SKM-1 treated with dmso at 0.1 percent for 144 hours (cell line): ENCODE data around the gene CENPC.
"Not testable (repeated sequence)": the region's sequence is repeated elsewhere in the genome, so short reads cannot be mapped to it uniquely, and the experiment has no call there.

ENCODE experiments used
- DNase-seq: peaks from one replicate; lab custom pipeline; 2025; ENCODE audit not compliant: unreplicated experiment; lab: John Stamatoyannopoulos, UW

CENPC gene

DNA sequence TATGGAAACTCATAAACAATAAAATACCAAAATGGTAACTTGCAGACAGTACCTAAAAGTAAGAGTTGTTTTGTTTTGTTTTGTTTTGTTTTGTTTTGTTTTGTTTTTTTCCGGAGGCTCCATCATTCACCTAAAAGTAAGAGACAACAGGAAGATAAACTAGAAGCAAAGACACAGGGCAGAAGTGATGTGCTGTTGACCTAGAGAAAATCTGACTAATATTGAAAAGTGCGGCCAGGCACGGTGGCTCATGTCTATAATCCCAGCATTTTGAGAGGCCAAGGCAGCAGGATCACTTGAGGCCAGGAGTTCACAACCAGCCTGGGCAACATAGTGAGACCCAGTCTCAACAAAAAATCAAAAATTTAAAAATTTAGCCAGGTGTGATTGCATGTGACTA lies 5.6 kb upstream of the CENPC start:
- DNase-seq, result no peak

DNA sequence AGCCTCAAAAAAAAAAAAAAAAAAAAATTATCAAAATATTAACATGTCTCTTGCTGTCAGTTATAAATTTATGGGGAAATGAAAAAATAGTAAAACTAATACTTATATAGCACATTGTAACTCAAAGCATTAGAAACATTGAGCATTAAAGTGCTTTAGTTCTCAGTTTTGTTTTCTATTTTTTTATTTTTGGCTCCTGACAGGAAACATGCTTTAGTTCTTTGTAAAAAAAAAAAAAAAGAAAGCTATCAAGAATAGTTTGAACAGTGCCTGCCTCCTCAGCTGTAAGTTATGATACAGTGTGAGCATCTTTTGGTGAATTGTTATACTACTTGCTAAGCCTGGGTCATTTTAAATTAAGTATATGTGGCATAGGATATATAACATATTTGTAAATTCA lies 5.1 kb upstream of the CENPC start:
- DNase-seq, result no peak

DNA sequence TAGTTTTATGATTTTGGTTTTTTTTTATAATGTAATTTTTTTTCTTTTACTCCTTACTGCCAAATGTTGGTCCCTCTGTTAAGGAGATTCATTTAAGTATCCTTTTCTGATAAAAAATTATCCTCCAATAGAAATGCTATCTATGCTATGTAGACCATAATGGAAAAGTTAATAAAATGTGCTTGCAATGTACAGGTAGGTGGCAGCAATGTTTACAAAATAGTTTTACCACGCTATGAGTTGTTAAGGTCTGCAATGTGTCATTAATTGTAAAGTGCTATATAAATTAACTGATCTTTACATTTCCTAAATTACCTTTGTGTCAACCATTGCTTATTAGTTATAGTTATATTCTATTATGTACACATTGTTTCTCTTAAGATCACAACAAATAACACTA lies 3.8 kb upstream of the CENPC start:
- DNase-seq, result peak; percentile 8

DNA sequence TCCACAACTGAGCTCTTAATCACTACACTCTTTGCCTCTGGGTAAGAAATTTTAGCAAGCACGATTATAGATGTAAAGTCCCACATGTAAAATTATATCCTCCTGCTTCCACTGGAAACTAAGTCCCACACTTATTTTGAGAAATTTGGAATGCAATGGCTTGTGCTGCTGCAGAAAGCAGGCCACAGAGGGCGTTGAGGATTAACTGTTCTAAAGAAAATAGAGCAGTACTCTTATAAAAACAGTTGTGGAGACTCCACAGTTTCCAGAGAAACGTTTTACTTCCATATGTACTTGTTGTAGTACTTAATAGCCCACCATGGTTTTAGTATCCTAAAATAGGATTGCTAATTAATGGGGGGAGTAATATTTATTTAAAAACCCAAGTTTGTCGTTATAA lies 1.7 kb upstream of the CENPC start:
- no peak for DNase-seq

DNA sequence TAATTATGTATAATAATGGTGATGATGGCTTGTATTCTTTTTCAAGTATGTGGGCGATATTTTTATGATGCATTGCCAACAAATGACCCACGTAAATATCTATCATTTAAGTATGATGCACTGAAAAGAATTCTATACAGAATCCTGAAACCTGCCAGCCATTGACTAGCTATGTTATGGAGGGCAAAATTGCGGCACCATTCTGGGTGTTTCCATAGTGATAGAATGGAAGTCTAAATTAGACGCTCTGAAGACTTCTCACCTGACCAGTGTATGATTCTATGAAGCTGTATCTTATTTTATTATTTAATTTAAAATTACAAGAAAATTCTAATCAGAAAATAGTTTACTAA lies 677 bp upstream of the CENPC start:
- DNase-seq, result no peak

DNA sequence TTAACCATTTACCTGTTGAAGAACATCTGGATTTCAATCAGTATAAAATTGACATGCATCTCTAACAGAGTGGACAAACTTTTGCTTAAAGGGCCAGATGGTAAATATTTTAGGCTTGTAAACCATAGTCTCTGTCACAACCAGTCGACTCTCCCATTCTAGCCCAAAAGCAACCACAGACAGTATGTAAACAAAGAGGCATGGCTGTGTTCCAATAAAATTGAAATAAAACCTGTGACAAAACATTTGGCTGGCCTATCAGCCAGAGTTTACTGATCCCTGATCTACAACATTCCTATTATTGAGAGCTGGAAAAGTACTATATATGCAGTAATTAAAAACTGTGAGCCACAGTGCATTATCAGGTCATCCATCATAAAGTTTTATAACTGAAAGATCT lies 3.2 kb downstream of the CENPC start:
- no peak for DNase-seq

DNA sequence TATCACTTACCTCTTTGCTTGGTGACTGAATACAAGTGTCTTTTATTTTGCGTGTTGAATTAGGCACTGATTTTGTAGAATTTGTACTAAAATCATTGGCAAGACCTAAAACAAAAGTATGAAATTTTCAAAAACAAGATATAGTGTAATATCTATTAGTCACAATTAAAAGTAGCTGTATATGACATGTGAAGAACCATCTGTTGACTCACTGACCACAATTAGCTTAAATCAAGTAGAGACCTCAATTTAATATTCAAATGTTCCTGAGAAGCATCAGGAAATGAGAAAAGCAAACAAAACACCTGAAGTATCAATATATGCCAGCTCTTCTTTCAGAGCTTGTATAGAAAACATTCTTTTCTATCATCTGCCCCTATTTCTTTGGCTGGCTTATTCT lies 5.5 kb downstream of the CENPC start:
- no peak for DNase-seq

DNA sequence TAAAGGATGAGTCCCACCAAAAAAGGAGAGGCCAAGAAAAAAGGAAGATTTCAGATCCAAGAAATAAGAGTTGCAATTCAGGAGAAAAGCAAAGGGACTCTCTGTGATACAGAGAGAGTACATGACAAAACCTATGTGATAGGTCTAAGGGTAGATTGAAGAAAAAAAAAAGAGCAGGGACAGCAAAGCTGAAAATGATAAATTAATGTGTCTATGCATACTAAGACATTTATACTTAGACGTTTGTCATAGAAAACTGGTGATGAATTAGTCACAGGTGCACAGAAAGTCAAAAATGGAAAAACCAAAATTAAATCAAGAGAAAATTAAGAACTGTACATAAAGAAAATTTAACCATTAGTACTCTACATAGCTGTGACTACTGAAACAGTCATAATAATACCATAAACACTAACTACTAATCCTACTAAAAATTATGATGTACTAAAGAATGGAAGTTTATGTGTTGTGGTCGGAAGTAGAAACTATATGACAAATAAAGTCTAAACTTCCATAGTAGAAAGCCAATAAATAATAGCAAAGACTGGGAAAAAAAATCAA lies 9.9 kb downstream of the CENPC start:
- no peak for DNase-seq

DNA sequence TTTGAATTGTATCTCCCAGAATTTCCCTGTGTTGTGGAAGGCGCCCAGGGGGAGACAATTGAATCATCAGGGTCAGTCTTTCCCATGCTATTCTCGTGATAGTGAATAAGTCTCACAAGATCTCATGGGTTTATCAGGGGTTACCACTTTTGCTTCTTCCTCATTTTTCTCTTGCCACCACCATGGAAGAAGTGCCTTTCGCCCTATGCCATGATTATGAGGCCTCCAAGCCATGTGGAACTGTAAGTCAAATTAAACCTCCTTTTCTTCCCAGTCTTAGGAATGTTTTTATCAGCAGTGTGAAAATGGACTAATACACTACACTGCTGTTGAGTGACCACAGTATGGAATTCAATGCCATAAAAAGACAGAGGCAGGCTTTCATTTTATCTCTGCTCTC lies 12.2 kb downstream of the CENPC start:
- DNase-seq, result no peak

DNA sequence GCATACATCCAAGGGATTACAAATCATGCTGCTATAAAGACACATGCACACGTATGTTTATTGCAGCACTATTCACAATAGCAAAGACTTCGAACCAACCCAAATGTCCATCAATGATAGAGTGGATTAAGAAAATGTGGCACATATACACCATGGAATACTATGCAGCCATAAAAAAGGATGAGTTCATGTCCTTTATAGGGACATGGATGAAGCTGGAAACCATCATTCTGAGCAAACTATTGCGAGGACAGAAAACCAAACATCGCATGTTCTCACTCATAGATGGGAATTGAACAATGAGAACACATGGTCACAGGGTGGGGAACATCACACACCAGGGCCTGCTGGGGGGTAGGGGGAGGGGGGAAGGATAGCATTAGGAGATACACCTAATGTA lies 12.9 kb downstream of the CENPC start:
- not testable (repeated sequence) for DNase-seq

DNA sequence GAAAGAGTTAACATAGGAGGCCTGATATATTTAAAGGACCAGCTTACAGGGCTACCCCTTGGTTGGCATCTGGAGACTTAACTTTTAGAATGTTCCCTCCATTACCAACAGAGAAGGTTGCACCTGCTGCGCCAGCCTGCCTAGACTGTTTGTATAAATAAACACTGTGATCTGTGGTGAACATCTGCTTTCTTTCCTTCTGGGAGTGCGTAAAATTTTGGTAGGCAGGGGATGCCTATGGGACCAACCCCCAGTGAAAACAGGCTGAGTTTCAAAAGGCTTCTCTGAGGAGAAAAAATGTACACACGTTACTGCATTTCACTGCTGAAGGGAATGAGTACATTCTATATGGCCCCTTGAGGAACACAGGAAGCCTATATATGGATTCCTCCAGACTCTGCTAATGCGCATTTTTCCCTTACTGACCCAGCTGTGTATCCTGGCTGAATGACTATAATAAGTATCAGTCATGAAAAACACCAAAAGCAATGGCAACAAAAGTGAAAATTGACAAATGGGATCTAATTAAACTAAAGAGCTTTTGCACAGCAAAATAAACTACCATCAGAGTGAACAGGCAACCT lies 13.8 kb downstream of the CENPC start:
- DNase-seq, result no peak

DNA sequence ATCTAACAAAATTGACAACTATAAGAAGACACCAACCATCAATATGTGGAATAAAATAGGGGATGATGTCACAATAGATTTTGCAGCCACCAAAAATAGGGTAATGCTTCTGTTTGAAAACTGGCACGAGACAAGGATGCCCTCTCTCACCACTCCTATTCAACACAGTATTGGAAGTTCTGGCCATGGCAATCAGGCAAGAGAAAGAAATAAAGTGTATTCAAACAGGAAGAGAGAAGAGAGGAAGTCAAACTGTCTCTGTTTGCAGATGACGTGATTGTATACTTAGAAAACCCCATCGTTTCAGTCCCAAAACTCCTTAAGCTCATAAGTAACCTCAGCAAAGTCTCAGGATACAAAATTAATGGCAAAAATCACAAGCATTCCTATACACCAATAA lies 21.2 kb downstream of the CENPC start:
- DNase-seq, result not testable (repeated sequence)

DNA sequence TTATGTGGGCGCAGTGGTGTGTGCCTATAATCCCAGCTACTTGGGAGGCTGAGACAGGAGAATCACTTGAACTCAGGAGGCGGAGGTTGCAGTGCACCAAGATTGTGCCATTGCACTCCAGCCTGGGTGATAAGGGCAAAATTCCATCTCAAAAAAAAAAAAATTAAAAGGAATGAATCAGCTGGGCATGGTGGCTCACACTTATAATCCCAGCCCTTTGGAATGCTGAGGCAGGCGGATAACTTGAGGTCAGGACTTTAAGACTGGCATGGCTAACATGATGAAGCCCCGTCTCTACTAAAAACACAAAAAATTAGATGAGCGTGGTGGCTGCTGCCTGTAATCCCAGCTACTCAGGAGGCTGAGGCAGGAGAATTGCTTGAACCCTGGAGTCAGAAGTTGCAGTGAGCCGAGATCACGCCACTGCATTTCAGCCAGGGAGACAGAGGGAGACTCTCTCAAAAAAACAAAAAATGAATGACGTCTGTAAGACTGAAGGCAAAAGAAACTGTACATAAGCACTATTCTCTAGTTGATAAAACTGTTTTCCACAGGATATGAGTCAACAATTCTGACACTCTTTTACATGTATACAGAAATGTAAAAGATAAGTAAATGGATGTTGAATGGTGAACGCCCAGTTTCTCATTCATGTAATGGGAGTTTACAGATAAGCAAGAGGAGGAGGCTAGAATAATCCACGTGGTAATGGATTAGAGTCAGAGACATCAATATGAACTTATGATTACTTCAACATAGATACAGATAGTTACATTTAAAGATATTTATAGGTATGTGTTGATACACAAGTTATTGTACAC lies 22.2 kb downstream of the CENPC start:
- DNase-seq, result no peak

DNA sequence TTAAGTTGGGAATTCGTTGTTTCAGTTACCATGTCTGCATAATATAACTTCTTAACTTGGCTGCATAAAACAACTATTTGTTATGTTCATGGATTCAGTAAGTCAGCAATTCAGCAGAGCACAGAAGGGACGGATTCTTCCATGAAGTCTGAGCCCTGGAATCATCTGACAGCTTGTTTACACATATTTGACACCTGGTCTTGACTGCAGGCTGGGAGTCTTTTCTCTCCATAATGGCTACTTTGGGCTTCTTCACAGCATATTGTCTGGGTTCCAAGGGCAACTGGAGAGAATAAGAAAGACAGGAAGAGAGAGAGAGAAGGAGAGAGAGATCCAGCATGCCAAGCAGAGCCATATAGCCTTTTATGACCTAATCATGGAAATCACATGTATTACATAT lies 23.1 kb downstream of the CENPC start:
- DNase-seq, result no peak

DNA sequence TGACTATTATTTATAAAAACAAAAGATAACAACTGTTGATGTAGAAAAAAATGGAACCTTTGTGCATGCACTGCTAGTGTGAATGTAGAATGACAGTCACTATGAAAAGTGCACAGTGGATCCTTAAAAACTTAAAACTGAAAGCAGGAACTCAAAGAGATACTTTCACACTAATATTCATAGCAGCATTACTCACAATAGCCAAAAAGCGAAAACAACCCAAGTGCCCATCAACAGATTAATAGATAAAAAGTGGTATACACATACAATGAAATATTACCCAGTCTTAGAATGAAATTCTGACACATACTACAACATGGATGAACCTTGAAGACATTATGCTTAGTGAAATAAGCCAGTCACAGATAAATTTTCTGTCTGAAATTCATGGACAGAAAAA lies 23.8 kb downstream of the CENPC start:
- no peak for DNase-seq

DNA sequence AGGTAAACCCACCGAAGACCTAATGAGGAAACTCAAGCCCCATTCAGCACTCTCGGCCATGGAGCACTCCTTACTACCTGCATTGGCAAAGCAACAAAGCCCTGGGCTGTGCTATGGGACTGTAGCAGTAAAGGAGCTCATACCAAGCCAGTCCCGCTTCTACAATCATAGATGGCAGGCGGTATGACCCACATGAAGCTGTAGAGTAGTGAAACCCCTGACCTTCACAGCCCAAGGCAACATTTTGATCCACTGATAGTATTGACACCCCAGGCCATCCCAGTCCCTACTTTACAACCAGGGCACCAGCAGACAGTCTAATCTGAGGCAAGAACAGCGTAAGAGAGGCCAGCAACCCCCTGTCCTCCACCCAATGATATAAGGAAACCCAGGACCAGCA lies 25.2 kb downstream of the CENPC start:
- no peak for DNase-seq

DNA sequence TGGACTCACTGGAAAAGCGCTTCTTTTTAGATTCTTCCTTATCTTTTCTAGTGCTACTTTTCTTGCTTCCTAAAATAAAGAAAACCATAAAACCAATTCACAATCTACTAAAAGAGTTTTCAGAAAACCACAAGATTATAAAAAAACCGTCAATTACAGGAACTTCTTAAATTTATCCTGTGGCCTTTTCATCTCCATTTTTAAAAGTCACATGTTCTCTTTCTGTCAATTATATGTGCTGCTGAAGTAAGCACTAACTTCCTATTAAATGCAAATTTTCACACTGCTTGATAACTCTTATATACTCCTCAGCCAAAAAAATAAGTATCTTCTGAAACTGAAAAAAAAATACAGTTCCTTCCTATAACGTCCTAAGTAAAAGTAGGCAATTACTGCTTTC lies 32.8 kb downstream of the CENPC start:
- no peak for DNase-seq

DNA sequence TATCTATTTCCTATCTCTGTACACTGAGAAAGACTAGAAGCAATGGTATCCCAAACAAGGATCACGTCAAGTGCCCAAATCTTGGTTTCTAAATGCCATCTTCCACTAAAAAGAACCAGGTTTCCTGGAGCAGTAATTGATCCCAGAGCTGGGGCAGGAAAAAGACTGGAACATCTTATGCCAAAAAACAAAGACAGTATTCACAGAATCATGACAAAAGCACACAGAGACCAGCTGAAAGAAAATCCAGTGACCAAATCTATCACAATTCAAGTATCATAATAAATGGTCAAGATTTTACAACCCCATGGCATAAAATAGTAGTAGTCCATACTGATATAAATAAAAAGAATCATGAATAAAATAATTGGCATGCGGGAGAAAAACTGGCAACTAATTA lies 44.9 kb downstream of the CENPC start:
- DNase-seq, result no peak

DNA sequence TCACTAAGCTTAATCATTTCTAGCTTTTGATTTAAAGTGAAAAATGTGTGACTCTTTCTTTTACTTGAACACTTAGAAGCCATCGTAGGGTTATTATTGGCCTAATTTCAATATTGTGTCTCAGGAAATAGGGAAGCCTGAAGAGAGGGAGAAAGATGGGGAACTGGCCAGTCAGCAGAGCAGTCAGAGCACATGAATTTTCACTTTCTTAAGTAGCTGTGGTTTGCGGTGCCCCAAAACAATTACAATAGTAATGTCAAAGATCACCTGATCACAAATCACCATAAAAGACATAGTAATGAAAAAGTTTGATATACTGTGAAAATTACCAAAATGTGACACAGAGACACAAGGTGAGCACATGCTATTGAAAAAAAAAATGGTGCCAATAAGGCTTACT lies 45.5 kb downstream of the CENPC start:
- no peak for DNase-seq

DNA sequence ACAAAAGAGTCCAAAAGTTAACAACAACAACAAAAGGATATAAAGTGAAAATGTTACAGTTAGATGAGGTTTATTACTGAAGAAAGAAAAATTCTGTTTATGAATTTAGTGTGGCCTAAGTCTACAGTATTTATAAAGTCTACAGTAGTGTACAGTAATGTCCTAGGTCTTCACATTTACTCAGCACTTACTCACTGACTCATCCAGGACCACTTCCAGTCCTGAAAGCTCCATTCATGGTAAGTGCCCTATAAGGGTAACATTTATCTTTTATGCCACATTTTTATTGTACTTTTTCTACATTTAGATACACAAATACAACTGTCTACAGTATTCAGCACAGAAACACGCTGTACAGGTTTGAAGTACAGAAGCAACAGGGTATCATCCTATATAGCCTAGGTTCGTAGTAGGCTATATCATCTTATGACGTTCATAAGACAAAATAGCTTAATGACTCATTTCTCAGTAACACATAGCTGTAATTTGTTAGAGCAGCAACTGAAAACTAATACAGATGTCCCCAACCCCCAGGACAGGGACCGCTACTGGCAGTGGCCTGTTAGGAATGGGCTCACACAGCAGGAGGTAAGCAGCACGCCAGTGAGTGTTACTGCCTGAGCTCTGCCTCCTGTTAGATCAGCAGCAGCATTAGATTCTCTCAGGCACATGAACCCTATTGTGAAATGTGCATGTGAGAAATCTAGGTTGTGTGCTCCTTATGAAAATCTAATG lies 61.3 kb downstream of the CENPC start:
- DNase-seq, result no peak

DNA sequence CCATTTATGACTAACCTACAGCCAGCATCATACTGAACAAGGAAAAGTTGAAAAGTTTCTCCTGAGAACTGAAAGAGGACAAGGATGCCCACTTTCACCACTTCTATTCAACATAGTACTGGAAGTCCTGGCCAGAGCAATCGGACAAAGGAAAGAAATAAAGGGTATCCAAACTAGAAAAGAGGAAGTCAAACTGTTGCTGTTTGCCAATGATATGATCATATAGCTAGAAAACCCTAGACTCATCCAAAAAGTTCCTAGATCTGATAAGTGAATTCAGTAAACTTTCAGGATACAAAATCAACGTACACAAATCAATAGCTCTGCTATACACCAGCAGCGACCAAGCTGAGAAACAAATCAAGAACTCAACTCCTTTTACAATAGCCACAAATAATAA lies 64.5 kb downstream of the CENPC start:
- no peak for DNase-seq

DNA sequence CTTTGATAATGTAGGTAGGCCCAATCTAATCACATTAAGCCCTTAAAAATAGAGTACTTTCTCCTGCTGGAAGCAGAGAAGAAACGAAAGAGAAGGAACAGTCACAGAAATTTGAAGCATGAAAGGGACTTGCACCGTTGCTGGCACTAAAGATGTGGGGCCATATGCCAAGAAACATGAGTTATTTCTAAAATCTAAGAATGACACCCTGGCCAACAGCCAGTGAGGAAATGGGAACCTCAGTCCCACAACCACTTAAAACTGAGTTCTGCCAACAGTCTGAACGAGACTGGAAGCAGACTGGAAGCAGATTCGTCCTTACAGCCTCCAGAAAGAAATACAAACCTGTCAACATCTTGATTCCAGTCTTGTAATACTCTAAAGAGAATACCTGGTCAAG lies 70.1 kb downstream of the CENPC start:
- DNase-seq, result no peak
